ENCODE data around the gene MACROD2. TPM values are rescaled to one million over a fixed set of nuclear protein-coding genes. Genes with fewer than 3 reads are reported as not detected.

Gene MACROD2
- polyA plus RNA-seq, 1 donor from 2014 or later: 23.2 TPM

DNA sequence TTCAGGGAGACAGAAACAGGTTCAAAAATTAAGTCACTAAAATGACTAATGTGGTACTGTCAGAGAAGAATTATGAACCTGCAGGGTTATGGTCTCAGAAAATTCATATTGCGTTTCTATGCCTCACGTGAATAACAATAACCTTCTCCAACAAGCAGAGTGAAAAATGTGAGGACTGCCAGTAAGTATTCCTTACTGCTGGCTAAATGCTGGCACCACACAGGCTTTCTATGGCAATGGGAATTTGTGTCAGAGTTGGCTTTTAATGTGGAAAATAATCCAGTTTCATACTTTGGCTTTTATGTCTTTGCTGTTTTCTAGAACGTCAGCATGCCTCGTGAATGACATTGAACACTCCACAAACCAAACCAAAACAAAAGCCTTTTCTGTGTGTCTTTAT, 1922.0 kb downstream of the MACROD2 start:
- H3K27ac ChIP-seq (ENCODE audit: low read length): no peak overlapping the region

DNA sequence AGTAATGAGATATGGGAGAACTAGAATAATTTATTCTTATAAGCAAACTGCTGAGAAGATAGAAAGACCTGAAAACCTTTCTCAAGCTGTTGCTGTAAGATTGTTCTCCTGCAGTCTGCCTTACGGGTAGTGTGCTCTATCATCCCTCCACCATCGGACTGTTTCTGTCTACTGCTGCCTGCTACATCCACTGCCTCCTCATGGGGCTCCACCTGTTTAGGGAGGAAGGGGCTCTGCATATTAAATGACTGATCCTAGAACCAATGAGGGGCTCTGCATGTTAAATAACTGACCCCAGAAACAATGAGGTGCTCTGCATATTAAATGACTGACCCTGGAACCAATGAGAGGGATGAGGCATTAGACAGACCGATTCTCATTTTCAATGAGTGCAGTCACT, 1923.3 kb downstream of the MACROD2 start:
- no peak overlapping the region for H3K9ac ChIP-seq (ENCODE audit: low read length)
- H3K79me2 ChIP-seq (replicated peaks; ENCODE audit: insufficient read depth, low read length): no peaks in the 10 kb centered on the region
- no peaks in the 10 kb centered on the region for H3K9me2 ChIP-seq (ENCODE audit: insufficient read depth, low read length)
- no peaks in the 10 kb centered on the region for H3K27me3 ChIP-seq (ENCODE audit: insufficient read depth, low read depth, low read length)
- TF ChIP-seq TAF1 (IDR thresholded peaks at IDR 0.05; ENCODE audit: low read depth) (no peak), EP300 (conservative IDR thresholded peaks at IDR 0.05; ENCODE audit: poor library complexity, severe bottlenecking) (no peak), MXI1 (conservative IDR thresholded peaks at IDR 0.05; ENCODE audit: poor library complexity, severe bottlenecking) (no peak), SMC3 (conservative IDR thresholded peaks at IDR 0.05; ENCODE audit: poor library complexity) (no peak), POLR2AphosphoS5 (IDR thresholded peaks at IDR 0.05) (no peak), EZH2 (IDR thresholded peaks at IDR 0.05; ENCODE audit: borderline replicate concordance, insufficient read depth, low read length, poor library complexity, severe bottlenecking) (no peak), RAD21 (conservative IDR thresholded peaks at IDR 0.05) (no peak)
- TF ChIP-seq, protein P1, sequence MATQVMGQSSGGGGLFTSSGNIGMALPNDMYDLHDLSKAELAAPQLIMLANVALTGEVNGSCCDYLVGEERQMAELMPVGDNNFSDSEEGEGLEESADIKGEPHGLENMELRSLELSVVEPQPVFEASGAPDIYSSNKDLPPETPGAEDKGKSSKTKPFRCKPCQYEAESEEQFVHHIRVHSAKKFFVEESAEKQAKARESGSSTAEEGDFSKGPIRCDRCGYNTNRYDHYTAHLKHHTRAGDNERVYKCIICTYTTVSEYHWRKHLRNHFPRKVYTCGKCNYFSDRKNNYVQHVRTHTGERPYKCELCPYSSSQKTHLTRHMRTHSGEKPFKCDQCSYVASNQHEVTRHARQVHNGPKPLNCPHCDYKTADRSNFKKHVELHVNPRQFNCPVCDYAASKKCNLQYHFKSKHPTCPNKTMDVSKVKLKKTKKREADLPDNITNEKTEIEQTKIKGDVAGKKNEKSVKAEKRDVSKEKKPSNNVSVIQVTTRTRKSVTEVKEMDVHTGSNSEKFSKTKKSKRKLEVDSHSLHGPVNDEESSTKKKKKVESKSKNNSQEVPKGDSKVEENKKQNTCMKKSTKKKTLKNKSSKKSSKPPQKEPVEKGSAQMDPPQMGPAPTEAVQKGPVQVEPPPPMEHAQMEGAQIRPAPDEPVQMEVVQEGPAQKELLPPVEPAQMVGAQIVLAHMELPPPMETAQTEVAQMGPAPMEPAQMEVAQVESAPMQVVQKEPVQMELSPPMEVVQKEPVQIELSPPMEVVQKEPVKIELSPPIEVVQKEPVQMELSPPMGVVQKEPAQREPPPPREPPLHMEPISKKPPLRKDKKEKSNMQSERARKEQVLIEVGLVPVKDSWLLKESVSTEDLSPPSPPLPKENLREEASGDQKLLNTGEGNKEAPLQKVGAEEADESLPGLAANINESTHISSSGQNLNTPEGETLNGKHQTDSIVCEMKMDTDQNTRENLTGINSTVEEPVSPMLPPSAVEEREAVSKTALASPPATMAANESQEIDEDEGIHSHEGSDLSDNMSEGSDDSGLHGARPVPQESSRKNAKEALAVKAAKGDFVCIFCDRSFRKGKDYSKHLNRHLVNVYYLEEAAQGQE (IDR thresholded peaks at IDR 0.05; ENCODE audit: borderline replicate concordance): no peak
- TF ChIP-seq, protein P2, sequence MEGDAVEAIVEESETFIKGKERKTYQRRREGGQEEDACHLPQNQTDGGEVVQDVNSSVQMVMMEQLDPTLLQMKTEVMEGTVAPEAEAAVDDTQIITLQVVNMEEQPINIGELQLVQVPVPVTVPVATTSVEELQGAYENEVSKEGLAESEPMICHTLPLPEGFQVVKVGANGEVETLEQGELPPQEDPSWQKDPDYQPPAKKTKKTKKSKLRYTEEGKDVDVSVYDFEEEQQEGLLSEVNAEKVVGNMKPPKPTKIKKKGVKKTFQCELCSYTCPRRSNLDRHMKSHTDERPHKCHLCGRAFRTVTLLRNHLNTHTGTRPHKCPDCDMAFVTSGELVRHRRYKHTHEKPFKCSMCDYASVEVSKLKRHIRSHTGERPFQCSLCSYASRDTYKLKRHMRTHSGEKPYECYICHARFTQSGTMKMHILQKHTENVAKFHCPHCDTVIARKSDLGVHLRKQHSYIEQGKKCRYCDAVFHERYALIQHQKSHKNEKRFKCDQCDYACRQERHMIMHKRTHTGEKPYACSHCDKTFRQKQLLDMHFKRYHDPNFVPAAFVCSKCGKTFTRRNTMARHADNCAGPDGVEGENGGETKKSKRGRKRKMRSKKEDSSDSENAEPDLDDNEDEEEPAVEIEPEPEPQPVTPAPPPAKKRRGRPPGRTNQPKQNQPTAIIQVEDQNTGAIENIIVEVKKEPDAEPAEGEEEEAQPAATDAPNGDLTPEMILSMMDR (IDR thresholded peaks at IDR 0.05; ENCODE audit: poor library complexity, severe bottlenecking): no peak
- H3K27ac ChIP-seq (ENCODE audit: low read length): no peak overlapping the region
- H2AFZ ChIP-seq (ENCODE audit: low read depth, low read length): no peak overlapping the region
- no peaks in the 10 kb centered on the region for H3K9me3 ChIP-seq (ENCODE audit: low read length)
- H3F3A ChIP-seq (ENCODE audit: insufficient read depth, low read length, poor library complexity, severe bottlenecking): no peaks in the 10 kb centered on the region
- no peaks in the 10 kb centered on the region for H3K36me3 ChIP-seq (ENCODE audit: insufficient read depth, low read length)
- no peaks in the 10 kb centered on the region for H4K20me1 ChIP-seq (ENCODE audit: insufficient read depth)
- no peak overlapping the region for H3K4me2 ChIP-seq (ENCODE audit: low read length)
- H3K4me3 ChIP-seq (ENCODE audit: low read length): no peak overlapping the region

More for the DNA sequence above, 1922.0 kb downstream of the MACROD2 start:
- H3K9me2 ChIP-seq (ENCODE audit: insufficient read depth, low read length): no peaks in the 10 kb centered on the region
- no peaks in the 10 kb centered on the region for H3K27me3 ChIP-seq (ENCODE audit: insufficient read depth, low read depth, low read length)
- H3K79me2 ChIP-seq (replicated peaks; ENCODE audit: insufficient read depth, low read length): no peaks in the 10 kb centered on the region
- no peak overlapping the region for H2AFZ ChIP-seq (ENCODE audit: low read depth, low read length)
- H3F3A ChIP-seq (ENCODE audit: insufficient read depth, low read length, poor library complexity, severe bottlenecking): no peaks in the 10 kb centered on the region
- H3K9ac ChIP-seq (ENCODE audit: low read length): no peak overlapping the region
- H3K36me3 ChIP-seq (ENCODE audit: insufficient read depth, low read length): no peaks in the 10 kb centered on the region
- H3K4me3 ChIP-seq (ENCODE audit: low read length): no peak overlapping the region
- no peaks in the 10 kb centered on the region for H4K20me1 ChIP-seq (ENCODE audit: insufficient read depth)
- no peaks in the 10 kb centered on the region for H3K9me3 ChIP-seq (ENCODE audit: low read length)
- no peak overlapping the region for H3K4me2 ChIP-seq (ENCODE audit: low read length)
- TF ChIP-seq POLR2AphosphoS5 (IDR thresholded peaks at IDR 0.05): no peak
- no peak for TF ChIP-seq RAD21 (conservative IDR thresholded peaks at IDR 0.05)
- no peak for TF ChIP-seq SMC3 (conservative IDR thresholded peaks at IDR 0.05; ENCODE audit: poor library complexity)
- TF ChIP-seq, protein P1 (IDR thresholded peaks at IDR 0.05; ENCODE audit: borderline replicate concordance): no peak
- TF ChIP-seq TAF1 (IDR thresholded peaks at IDR 0.05; ENCODE audit: low read depth): no peak
- TF ChIP-seq, protein P2 (IDR thresholded peaks at IDR 0.05; ENCODE audit: poor library complexity, severe bottlenecking): no peak
- TF ChIP-seq EZH2 (IDR thresholded peaks at IDR 0.05; ENCODE audit: borderline replicate concordance, insufficient read depth, low read length, poor library complexity, severe bottlenecking): no peak
- TF ChIP-seq MXI1 (conservative IDR thresholded peaks at IDR 0.05; ENCODE audit: poor library complexity, severe bottlenecking): no peak
- TF ChIP-seq EP300 (conservative IDR thresholded peaks at IDR 0.05; ENCODE audit: poor library complexity, severe bottlenecking): no peak
